Fibroblast of skin of right biceps (primary cell): ENCODE measurements around the gene MAST4.
A peak's percentile ranks its signal among the peaks of the same experiment; 100 is the strongest.

Experiments
- DNase-seq: peaks from one replicate; pipeline ENCODE4 v3.0.0-alpha.2; 2013

The MAST4 gene

DNA sequence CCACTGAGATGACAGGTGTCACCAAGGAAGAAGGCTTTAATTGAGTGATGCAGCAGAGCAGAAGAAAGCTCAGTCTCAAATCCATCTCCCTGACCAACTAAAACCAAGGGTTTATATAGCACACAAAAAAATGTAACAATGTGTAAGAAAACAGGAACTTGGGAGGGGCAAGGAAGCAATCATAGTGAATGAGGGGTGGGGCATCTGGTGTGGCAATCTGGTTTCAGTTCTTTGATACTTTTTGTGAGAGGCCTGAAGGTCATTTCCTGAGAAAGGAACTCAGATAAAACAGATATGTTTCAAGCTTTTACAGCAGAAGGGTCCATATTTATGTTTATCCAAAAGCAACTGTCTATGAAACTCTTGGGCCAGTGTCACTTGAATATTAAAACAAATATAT lies 580.7 kb downstream of the MAST4 start:
- DNase-seq, result no peak

- peak; percentile 9 for DNase-seq
Observed at GRCh38 chr5:67178085-67178484, 581.9 kb downstream of the MAST4 start.

GRCh38 chr5:67178966-67179365 lies 582.8 kb downstream of the MAST4 start:
- DNase-seq, result no peak

DNA sequence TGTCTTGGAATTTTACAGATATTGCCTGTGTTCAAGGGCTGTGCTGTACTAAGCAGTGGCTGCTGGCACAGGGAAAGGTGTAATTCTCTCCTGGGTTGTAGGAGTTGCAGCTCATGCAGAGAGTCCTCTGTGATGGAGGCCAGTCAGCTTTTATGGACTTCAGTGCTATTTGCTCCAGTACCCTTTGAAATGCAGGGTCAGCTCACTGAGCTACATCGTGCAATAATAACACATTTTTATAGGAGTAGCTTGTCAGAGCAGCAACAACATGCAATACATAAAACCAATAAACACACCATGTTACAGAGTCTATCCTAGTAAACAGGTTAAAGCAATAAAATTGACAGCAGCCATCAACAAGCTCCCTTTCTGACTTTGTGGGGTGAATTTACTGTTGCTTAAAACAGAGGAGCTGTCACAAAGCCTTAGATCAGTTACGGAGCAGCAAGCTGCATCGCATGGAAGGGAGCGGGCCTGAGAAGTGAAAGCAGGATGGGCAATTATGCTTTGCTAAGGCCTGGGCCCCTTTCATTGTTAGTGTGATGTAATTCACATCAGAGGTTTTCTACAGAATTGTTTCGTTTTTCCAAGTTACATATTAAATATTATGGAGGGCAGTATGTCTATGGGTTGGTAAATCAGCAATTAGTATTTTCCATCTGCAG lies 583.6 kb downstream of the MAST4 start:
- DNase-seq, result no peak

DNA sequence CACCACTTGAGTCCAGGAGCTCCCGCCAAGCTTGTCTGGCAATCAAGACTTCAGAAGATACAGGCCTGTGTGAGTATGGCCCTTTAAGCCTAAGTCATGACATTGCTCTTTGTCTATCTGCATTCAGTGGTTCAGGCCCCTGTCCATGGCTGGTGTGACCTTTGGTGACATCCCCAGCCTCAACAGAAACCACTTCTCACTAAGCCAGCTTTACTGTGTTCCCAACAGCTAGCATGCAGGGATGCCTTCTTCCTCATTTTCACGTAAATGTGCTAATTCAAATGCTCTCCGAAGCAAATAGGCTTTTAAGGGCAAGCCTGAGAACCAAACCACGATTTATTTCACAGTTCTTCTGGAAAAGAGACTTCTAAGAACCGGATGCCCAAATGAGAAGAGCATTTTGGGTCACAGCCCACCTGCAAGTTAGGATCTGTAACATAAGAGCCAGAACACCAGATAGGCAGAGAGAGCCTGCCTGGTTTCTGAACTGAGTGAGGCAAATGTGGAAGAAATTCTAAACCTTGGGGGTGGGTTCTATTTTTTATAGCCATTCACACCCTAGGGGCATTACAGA lies 585.5 kb downstream of the MAST4 start:
- DNase-seq, result no peak

DNA sequence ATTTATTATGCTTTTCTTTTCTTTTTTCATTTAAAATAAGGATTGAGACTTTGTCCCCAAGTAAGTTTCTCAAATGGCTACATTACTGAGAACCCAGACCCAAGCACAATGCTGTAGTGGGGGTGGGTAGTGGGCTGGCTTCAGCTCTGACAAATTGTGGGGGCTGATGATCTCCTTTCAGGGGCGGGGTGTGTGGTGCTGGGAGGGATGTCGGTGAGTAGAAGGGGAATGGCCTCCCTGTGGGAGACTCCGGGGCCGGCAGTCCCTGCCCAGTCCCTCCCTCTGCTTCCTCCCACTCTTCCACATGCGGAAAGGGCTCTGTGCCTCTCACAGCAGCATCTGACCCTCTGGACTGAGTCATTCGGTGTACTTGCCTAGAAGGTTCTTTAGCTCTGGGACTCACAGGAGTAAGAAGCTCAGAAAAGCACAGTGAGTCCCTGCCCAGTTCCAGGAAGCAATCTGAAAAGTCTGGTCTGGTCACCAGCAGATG lies 586.2 kb downstream of the MAST4 start:
- peak; percentile 35 for DNase-seq

GRCh38 chr5:67183859-67184258 lies 587.7 kb downstream of the MAST4 start:
- DNase-seq, result no peak

DNA sequence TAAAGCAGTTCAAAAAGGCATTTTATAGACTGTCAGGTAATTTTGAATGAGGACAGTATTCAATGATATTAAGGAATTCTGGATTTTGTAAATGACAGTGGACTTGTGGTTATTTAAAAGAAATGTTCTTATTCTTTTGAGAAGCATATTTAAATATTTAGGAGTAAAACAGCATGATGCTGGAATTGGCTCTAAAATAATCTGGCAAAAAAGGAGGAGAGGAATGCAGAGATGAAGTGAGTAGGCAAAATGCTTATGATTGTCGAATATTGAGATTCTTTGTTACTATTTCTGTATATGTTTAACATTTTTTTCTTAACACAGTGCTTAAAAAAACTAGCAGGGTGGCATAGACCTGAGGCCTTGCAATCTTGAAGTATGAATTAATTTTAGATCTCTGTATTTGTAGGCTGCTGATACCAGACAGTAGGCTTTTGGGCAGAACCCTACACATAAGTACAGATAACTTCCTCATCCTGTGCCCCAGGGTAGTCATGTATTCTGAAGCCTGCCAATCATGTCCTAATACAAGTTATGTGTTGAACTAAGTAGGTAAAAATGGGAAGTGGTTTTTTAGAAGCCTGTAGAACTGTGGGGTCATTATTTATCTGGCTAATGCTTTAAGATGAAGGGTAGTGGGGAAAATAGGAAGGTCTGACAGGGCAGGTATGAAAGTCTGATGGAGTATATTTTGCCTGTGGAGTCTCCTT lies 591.0 kb downstream of the MAST4 start:
- no peak for DNase-seq

DNA sequence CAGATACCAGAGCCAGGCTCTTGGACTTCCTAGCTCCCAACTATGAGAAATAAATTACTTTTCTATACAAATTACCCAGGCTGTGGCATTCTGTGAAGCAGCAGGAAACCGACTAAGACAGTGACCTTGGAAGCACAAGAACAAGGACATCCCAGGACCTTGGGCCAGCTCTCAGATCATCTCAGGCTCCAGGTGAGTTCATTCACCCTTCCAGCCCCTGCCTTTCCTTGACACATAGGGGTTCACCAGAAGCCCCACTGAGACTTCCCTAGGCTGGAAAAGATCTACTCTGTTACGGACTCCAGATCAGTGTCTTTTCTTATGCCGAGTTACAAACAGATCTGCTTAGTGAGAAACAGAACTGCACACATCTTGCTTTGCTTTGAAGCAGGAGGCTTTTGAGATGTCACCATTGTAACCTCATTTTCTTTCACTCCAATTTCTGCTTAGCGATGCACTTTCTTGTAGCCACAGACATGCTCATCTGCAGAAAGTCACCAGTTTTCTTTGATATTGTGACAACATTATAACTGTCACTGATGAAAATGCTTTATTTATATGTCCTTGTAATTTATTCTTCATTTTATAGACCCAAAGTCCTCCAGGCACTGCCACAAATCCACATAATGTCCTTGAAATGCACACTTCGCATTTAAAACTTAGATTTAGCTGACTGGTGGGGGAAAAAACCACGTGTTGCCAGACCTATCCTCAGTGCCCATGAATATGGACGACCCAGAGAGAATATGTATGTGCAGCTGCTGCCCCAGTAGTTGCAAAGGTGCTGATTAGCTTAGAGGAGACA lies 592.3 kb downstream of the MAST4 start:
- no peak for DNase-seq

DNA sequence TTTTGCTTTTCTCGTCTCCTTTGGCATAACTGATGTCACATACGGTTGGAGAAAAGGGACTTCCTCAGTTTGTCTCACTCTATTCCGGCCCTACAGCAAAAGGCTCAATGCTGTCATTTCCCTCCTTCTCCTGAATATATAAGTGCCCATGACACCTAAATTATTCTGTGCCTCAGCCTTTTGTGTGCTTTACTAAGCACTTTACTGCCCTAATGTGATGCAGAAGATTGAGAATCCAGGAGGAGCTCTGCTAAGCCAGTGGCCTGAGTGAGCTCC lies 592.8 kb downstream of the MAST4 start:
- no peak for DNase-seq

DNA sequence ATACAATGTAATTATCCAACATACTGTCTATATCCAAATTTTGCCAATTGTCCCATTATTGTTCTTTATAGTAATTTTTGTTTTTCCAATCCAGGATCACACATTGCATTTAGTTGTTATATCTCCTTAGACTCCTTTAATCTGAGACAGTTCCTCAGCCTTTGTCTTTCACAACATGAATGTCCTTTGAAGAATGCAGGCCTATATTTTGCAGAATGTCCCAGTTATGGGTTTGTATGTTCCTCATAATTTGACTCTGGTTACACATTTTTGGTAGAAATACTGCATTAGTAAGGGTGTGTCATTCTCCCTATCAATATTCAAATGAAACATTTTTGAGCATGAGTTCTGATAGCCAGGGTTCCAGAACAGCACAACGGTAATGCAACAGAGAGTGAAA lies 593.7 kb downstream of the MAST4 start:
- DNase-seq, result no peak

GRCh38 chr5:67190410-67190809 lies 594.2 kb downstream of the MAST4 start:
- no peak for DNase-seq

GRCh38 chr5:67190861-67191260 lies 594.7 kb downstream of the MAST4 start:
- DNase-seq, result no peak

- no peak for DNase-seq
Observed at GRCh38 chr5:67192719-67193438, 596.7 kb downstream of the MAST4 start.

GRCh38 chr5:67193439-67193807 lies 597.2 kb downstream of the MAST4 start:
- DNase-seq, result no peak

GRCh38 chr5:67194166-67194565 lies 598.0 kb downstream of the MAST4 start:
- no peak for DNase-seq

- DNase-seq, result no peak
Observed at GRCh38 chr5:67195406-67196275, 599.4 kb downstream of the MAST4 start.

GRCh38 chr5:67196537-67197059 lies 600.4 kb downstream of the MAST4 start, which contains the start of gene CD180:
Gene CD180, minus strand, starts transcription at chr5:67196799. Its CDS starts 158 bp downstream, at chr5:67196641.
- DNase-seq, result no peak

GRCh38 chr5:67197536-67197935 lies 601.3 kb downstream of the MAST4 start:
- no peak for DNase-seq

DNA sequence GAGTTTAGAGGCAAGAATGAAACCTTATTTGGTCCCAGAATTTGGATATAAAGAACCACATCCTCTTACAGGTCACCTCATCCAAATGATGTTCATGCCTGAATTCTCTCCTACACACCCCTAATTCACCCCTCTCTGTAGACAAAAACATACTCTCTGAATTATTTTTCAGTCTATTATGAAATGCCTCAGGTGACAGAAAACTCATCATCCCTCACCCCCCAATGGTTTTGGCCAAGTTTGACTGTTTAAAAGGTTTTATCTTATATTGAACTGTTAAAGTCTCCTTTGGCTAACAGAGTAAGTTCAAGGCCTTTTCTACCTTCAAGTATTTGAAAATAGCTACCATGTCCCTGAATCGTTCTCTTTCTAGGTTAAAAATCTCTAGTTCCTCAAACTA lies 602.7 kb downstream of the MAST4 start:
- DNase-seq, result no peak

- DNase-seq, result no peak
Observed at GRCh38 chr5:67199859-67200258, 603.7 kb downstream of the MAST4 start.
